IMR-90 (cell line): ENCODE results near the gene TNKS1BP1. TPM values are rescaled to one million over a fixed set of nuclear protein-coding genes. Genes with fewer than 3 reads are reported as not detected.

Source experiments
- ATAC-seq: fragments of 200-7000 bp; cut with Tn5 transposase; 2 replicates; pipeline ENCODE4 v1.9.1; 2020; ENCODE audit warnings: low read depth, mild to moderate bottlenecking, moderate library complexity
- BruUV-seq: library from RNA; stranded (reverse); fragments of 400-500 nt; replicated peaks from 2 replicates; lab custom pipeline; 2021; lab: Mats Ljungman, UMichigan
- CTCF ChIA-PET: fragments of 300-600 bp; formaldehyde crosslinking; extraction: SDS; loops from one replicate; lab custom pipeline; 2021; ENCODE audit warnings: antibody characterized with exemption; lab: Yijun Ruan, JAX
- POLR2A ChIA-PET: fragments of 300-600 bp; sonication (Branson Sonifier 250); formaldehyde crosslinking; loops from one replicate; lab custom pipeline; 2022; ENCODE audit warnings: antibody characterized with exemption; ENCODE audit not compliant: unreplicated experiment; lab: Charles Lee
- DNase-seq: peaks from one replicate; pipeline ENCODE4 v3.0.0; 2013
- H2AFZ ChIP-seq: replicated peaks from 2 replicates; pipeline ENCODE3; 2013; ENCODE audit warnings: low read length, mild to moderate bottlenecking; ENCODE audit not compliant: poor library complexity
- H2AK5ac ChIP-seq: 2 replicates; pipeline ENCODE4 v1.6.1; 2013; ENCODE audit warnings: low read depth, low read length, inconsistent platforms
- H2AK9ac ChIP-seq: replicated peaks from 2 replicates; pipeline ENCODE3; 2013; ENCODE audit warnings: mild to moderate bottlenecking, low read depth, low read length, moderate library complexity; ENCODE audit not compliant: poor library complexity
- H2BK120ac ChIP-seq: 2 replicates; pipeline ENCODE4 v1.6.1; 2013; ENCODE audit warnings: low read depth, low read length, inconsistent platforms
- H2BK15ac ChIP-seq: 3 replicates; pipeline ENCODE4 v1.6.1; 2013; ENCODE audit warnings: low read depth, low read length, inconsistent platforms
- H2BK20ac ChIP-seq: 2 replicates; pipeline ENCODE4 v1.6.1; 2013; ENCODE audit warnings: low read depth, mild to moderate bottlenecking, inconsistent platforms, low read length, moderate library complexity
- H2BK5ac ChIP-seq: 2 replicates; pipeline ENCODE4 v1.6.1; 2013; ENCODE audit warnings: mild to moderate bottlenecking, low read depth, low read length, inconsistent platforms; ENCODE audit not compliant: poor library complexity, severe bottlenecking
- H3K14ac ChIP-seq: replicated peaks from 2 replicates; pipeline ENCODE4 v1.6.1; 2013; ENCODE audit warnings: low read depth, low read length, inconsistent platforms
- H3K18ac ChIP-seq: 2 replicates; pipeline ENCODE4 v1.6.1; 2013; ENCODE audit warnings: low read depth, low read length, control low read depth
- H3K23ac ChIP-seq: 2 replicates; pipeline ENCODE4 v1.6.1; 2013; ENCODE audit warnings: low read depth, low read length, inconsistent platforms
- H3K27ac ChIP-seq: 2 replicates; pipeline ENCODE4 v1.5.1; 2013; ENCODE audit warnings: mild to moderate bottlenecking, control low read depth, low read length; ENCODE audit not compliant: insufficient read depth
- H3K27me3 ChIP-seq: 2 replicates; pipeline ENCODE4 v1.6.1; 2013; ENCODE audit warnings: low read length; ENCODE audit not compliant: control insufficient read depth, insufficient read depth
- H3K36me3 ChIP-seq: 2 replicates; pipeline ENCODE4 v1.6.1; 2013; ENCODE audit warnings: low read length, mixed read lengths; ENCODE audit not compliant: control insufficient read depth, insufficient read depth
- H3K4ac ChIP-seq: 2 replicates; pipeline ENCODE4 v1.6.1; 2013; ENCODE audit warnings: low read depth, low read length, inconsistent platforms
- H3K4me1 ChIP-seq: 2 replicates; pipeline ENCODE4 v1.6.1; 2013; ENCODE audit warnings: low read length, mixed read lengths; ENCODE audit not compliant: control insufficient read depth, insufficient read depth
- H3K4me2 ChIP-seq: 2 replicates; pipeline ENCODE4 v1.6.1; 2013; ENCODE audit warnings: low read depth, mild to moderate bottlenecking, control low read depth, low read length, moderate library complexity
- H3K4me3 ChIP-seq: 2 replicates; pipeline ENCODE4 v1.5.1; 2013; ENCODE audit warnings: low read depth, mild to moderate bottlenecking, control low read depth, low read length, moderate library complexity; ENCODE audit not compliant: insufficient read depth
- H3K56ac ChIP-seq: 2 replicates; pipeline ENCODE4 v1.6.1; 2013; ENCODE audit warnings: low read length, inconsistent platforms; ENCODE audit not compliant: insufficient read depth; ENCODE audit errors: extremely low read depth
- H3K79me1 ChIP-seq, 2 experiments: 2 replicates each; pipeline ENCODE4 v1.6.1; 2013; ENCODE audit warnings: low read length in 2 of 2, inconsistent platforms in 1 of 2, low read depth in 1 of 2
- H3K9ac ChIP-seq: 2 replicates; pipeline ENCODE4 v1.6.1; 2013; ENCODE audit warnings: low read depth, low read length, control low read depth
- H3K9me1 ChIP-seq: 2 replicates; pipeline ENCODE4 v1.6.1; 2013; ENCODE audit warnings: low read length, inconsistent platforms; ENCODE audit not compliant: insufficient read depth
- H3K9me3 ChIP-seq: 2 replicates; pipeline ENCODE4 v1.6.1; 2013; ENCODE audit warnings: low read length; ENCODE audit not compliant: control insufficient read depth, insufficient read depth
- H4K20me1 ChIP-seq: 2 replicates; pipeline ENCODE4 v1.6.1; 2013; ENCODE audit warnings: low read length, inconsistent platforms; ENCODE audit not compliant: insufficient read depth
- H4K5ac ChIP-seq: 2 replicates; pipeline ENCODE4 v1.6.1; 2013; ENCODE audit warnings: mild to moderate bottlenecking, low read depth, low read length, control low read depth
- H4K8ac ChIP-seq, 2 experiments: 2 replicates each; pipeline ENCODE4 v1.6.1; 2013; ENCODE audit warnings: low read depth in 2 of 2, low read length in 2 of 2, control low read depth in 1 of 2, inconsistent platforms in 1 of 2
- H4K91ac ChIP-seq: 2 replicates; pipeline ENCODE4 v1.6.1; 2013; ENCODE audit warnings: low read depth, low read length, inconsistent platforms; ENCODE audit not compliant: insufficient read depth
- BHLHE40 ChIP-seq: fragments of 150-350 bp; IDR thresholded peaks from 2 replicates; pipeline ENCODE4 v1.6.1; 2016; ENCODE audit warnings: mild to moderate bottlenecking, low read depth, low read length
- CHD1 ChIP-seq: IDR thresholded peaks from 2 replicates; pipeline ENCODE4 v1.6.1; 2012; ENCODE audit warnings: low read depth, low read length, improper control_type of control experiment
- CTCF ChIP-seq: conservative IDR thresholded peaks from 2 replicates; pipeline ENCODE4 v1.5.1; 2012; ENCODE audit warnings: mild to moderate bottlenecking, low read depth, low read length, improper control_type of control experiment
- ELK1 ChIP-seq: fragments of 150-350 bp; IDR thresholded peaks from 2 replicates; pipeline ENCODE4 v1.6.1; 2016; ENCODE audit warnings: low read depth, mild to moderate bottlenecking, low read length, moderate library complexity, borderline replicate concordance
- MXI1 ChIP-seq: IDR thresholded peaks from 2 replicates; pipeline ENCODE4 v1.6.1; 2012; ENCODE audit warnings: low read depth, mild to moderate bottlenecking, low read length, moderate library complexity, borderline replicate concordance
- NFE2L2 ChIP-seq: fragments of 150-350 bp; IDR thresholded peaks from 2 replicates; pipeline ENCODE4 v1.6.1; 2016; ENCODE audit warnings: low read depth, mild to moderate bottlenecking, low read length
- RFX5 ChIP-seq: IDR thresholded peaks from 2 replicates; pipeline ENCODE4 v1.8.0; 2012; ENCODE audit warnings: low read depth, mild to moderate bottlenecking, low read length, moderate library complexity
- SMC3 ChIP-seq: fragments of 150-350 bp; IDR thresholded peaks from 2 replicates; pipeline ENCODE4 v1.6.1; 2016; ENCODE audit warnings: low read depth, mild to moderate bottlenecking, antibody characterized with exemption, low read length, moderate library complexity
- USF2 ChIP-seq: fragments of 150-350 bp; IDR thresholded peaks from 2 replicates; pipeline ENCODE4 v1.6.1; 2017; ENCODE audit warnings: mild to moderate bottlenecking, antibody characterized with exemption, low read length, low read depth
- dilution Hi-C: fragments of 300-500 bp; cut with HindIII; formaldehyde crosslinking; loops from one replicate; pipeline ENCODE4 v1.14.3; 2018; ENCODE audit warnings: low sequenced_read_pairs; ENCODE audit not compliant: unreplicated experiment
- in situ Hi-C: fragments of 300-500 bp; cut with MboI; formaldehyde crosslinking; loops from 3 replicates; pipeline ENCODE4 v1.14.3; 2019; ENCODE audit warnings: low sequenced_read_pairs, inconsistent platforms, mixed read lengths
- intact Hi-C: fragments of 100-400 bp; cut with micrococcal nuclease; formaldehyde crosslinking; loops from 2 replicates; pipeline ENCODE4 v1.10.0; 2022
- polyA plus RNA-seq, 3 experiments: library from polyadenylated mRNA; depleted of rRNA; stranded (reverse); fragments of >200 nt; gene quantifications; 2 replicates each; pipeline ENCODE4 v1.2.3, GENCODE V29; 2012; ENCODE audit warnings: low replicate concordance in 1 of 3
- total RNA-seq: library from RNA; depleted of rRNA; stranded (reverse); fragments of >200 nt; gene quantifications from 2 replicates; pipeline ENCODE4 v1.2.3, GENCODE V29; 2012

The TNKS1BP1 gene
- total and polyA plus RNA-seq, 2 of the 4 experiments (the other 2 are of a cell fraction), result 31.7 to 71.4 TPM

GRCh38 chr11:57373146-57373545, 48.4 kb upstream of the TNKS1BP1 start (continued):
- no peak for TF ChIP-seq ELK1
- no peak for TF ChIP-seq SMC3

- H3K9me3 ChIP-seq, result no peaks in the 10 kb centered on the region
- H3K4ac ChIP-seq, result no peak overlapping the region
- no peak for DNase-seq
- TF ChIP-seq CTCF, result no peak
- no peak for TF ChIP-seq CHD1
- TF ChIP-seq MXI1, result no peak
- TF ChIP-seq RFX5, result no peak
- no peak for TF ChIP-seq NFE2L2
- TF ChIP-seq USF2, result no peak
- no peak for TF ChIP-seq BHLHE40
- no peak overlapping the region for H3K27ac ChIP-seq
- H3K27me3 ChIP-seq, result peaks cover 22% of the 10 kb centered on the region
- no peak overlapping the region for H2BK5ac ChIP-seq
- no peak overlapping the region for H3K14ac ChIP-seq
- no TSS peak for BruUV-seq
- H4K8ac ChIP-seq, result no peak overlapping the region
- no peak overlapping the region for H3K18ac ChIP-seq
- H3K4me1 ChIP-seq, result no peaks in the 10 kb centered on the region
- H3K79me1 ChIP-seq, result no peaks in the 10 kb centered on the region
- intact Hi-C loops (no loop called here), dilution Hi-C loops (no loop called here), in situ Hi-C loops (loop anchor here (25.0 kb wide), 1 partner anchor 534 kb away; no protein-coding TSS in a partner anchor)
- no peak overlapping the region for H3K4me3 ChIP-seq
- H4K91ac ChIP-seq, result no peak overlapping the region
- H2BK15ac ChIP-seq, result no peak overlapping the region
- ChIA-PET CTCF (interaction anchor here (0.6 kb wide), 1 partner anchor 72 kb away, joined by 4 read pairs; no protein-coding TSS in a partner anchor), POLR2A (no interaction called here)
- no peak overlapping the region for H2AK9ac ChIP-seq
- no peak overlapping the region for H3K9ac ChIP-seq
- H3K36me3 ChIP-seq, result no peaks in the 10 kb centered on the region
- H2AFZ ChIP-seq, result no peak overlapping the region
- ATAC-seq, result no peak
- no peak overlapping the region for H2BK20ac ChIP-seq
- no peaks in the 10 kb centered on the region for H3K9me1 ChIP-seq
- H4K20me1 ChIP-seq, result no peaks in the 10 kb centered on the region
- H3K4me2 ChIP-seq, result no peak overlapping the region
- H2BK120ac ChIP-seq, result no peak overlapping the region
- no peak overlapping the region for H4K5ac ChIP-seq
- H3K23ac ChIP-seq, result no peak overlapping the region
- no peak overlapping the region for H2AK5ac ChIP-seq
- no peak overlapping the region for H3K56ac ChIP-seq
Observed at GRCh38 chr11:57370941-57371340, 46.2 kb upstream of the TNKS1BP1 start.
